SK-N-SH treated with all-trans-retinoic acid at 6 μM for 48 hours (cell line): ENCODE results near the gene SLC51A.

ENCODE experiments used
- ATAC-seq: fragments of 200-7000 bp; cut with Tn5 transposase; 3 replicates; pipeline ENCODE4 v1.9.1; 2020; ENCODE audit warnings: mild to moderate bottlenecking, moderate library complexity
- ARNTL ChIP-seq: fragments of 450-650 bp; formaldehyde crosslinking; IDR thresholded peaks from 2 replicates; pipeline ENCODE4 v1.5.0; 2020; ENCODE audit warnings: low read depth, mild to moderate bottlenecking, moderate library complexity, borderline replicate concordance
- BACH2 ChIP-seq: fragments of 250-450 bp; sonication (Bioruptor Pico); IDR thresholded peaks from 2 replicates; pipeline ENCODE4 v1.9.0; 2021; ENCODE audit warnings: mild to moderate bottlenecking, borderline replicate concordance
- CSDC2 ChIP-seq: fragments of 250-450 bp; sonication (Bioruptor Pico); IDR thresholded peaks from 2 replicates; pipeline ENCODE4 v1.5.0; 2020; ENCODE audit warnings: mild to moderate bottlenecking, moderate library complexity
- ESRRG ChIP-seq: fragments of 250-450 bp; sonication (Bioruptor Pico); IDR thresholded peaks from 2 replicates; pipeline ENCODE4 v1.6.1; 2021; ENCODE audit warnings: mild to moderate bottlenecking
- GLIS3 ChIP-seq: fragments of 250-450 bp; sonication (Bioruptor Pico); IDR thresholded peaks from 2 replicates; pipeline ENCODE4 v1.5.0; 2020; ENCODE audit warnings: mild to moderate bottlenecking, moderate library complexity
- ISL1 ChIP-seq: fragments of 250-450 bp; sonication (Bioruptor Pico); IDR thresholded peaks from 2 replicates; pipeline ENCODE4 v2.1.2; 2022; ENCODE audit warnings: mild to moderate bottlenecking, moderate library complexity
- OSR1 ChIP-seq: fragments of 250-450 bp; sonication (Bioruptor Pico); IDR thresholded peaks from 2 replicates; pipeline ENCODE4 v1.8.0; 2022; ENCODE audit warnings: moderate library complexity, mild to moderate bottlenecking, inconsistent platforms
- PPARA ChIP-seq: fragments of 250-450 bp; sonication (Bioruptor Pico); IDR thresholded peaks from 2 replicates; pipeline ENCODE4 v1.5.0; 2020; ENCODE audit warnings: mild to moderate bottlenecking, borderline replicate concordance
- RARB ChIP-seq: fragments of 250-450 bp; sonication (Bioruptor Pico); IDR thresholded peaks from 2 replicates; pipeline ENCODE4 v1.8.0; 2021; ENCODE audit warnings: mild to moderate bottlenecking, moderate library complexity
- SNAI2 ChIP-seq: fragments of 250-450 bp; sonication (Bioruptor Pico); IDR thresholded peaks from 2 replicates; pipeline ENCODE4 v1.5.0; 2020; ENCODE audit warnings: mild to moderate bottlenecking, moderate library complexity
- TCF4 ChIP-seq: fragments of 250-450 bp; sonication (Bioruptor Pico); IDR thresholded peaks from 2 replicates; pipeline ENCODE4 v1.8.0; 2021; ENCODE audit warnings: mild to moderate bottlenecking, moderate library complexity, borderline replicate concordance
- TOX ChIP-seq: fragments of 250-450 bp; sonication (Bioruptor Pico); IDR thresholded peaks from 2 replicates; pipeline ENCODE4 v1.8.0; 2021; ENCODE audit warnings: mild to moderate bottlenecking, moderate library complexity, borderline replicate concordance
- TSHZ2 ChIP-seq: fragments of 250-450 bp; sonication (Bioruptor Pico); IDR thresholded peaks from 2 replicates; pipeline ENCODE4 v1.5.0; 2020; ENCODE audit warnings: mild to moderate bottlenecking, moderate library complexity
- ZFP3 ChIP-seq: fragments of 250-450 bp; sonication (Bioruptor Pico); IDR thresholded peaks from 2 replicates; pipeline ENCODE4 v1.5.0; 2020; ENCODE audit warnings: mild to moderate bottlenecking, moderate library complexity
- ZFP30 ChIP-seq: fragments of 450-650 bp; formaldehyde crosslinking; IDR thresholded peaks from 2 replicates; pipeline ENCODE4 v1.5.0; 2022; ENCODE audit warnings: mild to moderate bottlenecking, moderate library complexity
- ZNF565 ChIP-seq: fragments of 450-650 bp; formaldehyde crosslinking; conservative IDR thresholded peaks from 2 replicates; pipeline ENCODE4 v1.5.0; 2020; ENCODE audit warnings: low read depth, mild to moderate bottlenecking, moderate library complexity
- ZNF70 ChIP-seq: fragments of 450-650 bp; formaldehyde crosslinking; IDR thresholded peaks from 2 replicates; pipeline ENCODE4 v1.5.0; 2020; ENCODE audit warnings: mild to moderate bottlenecking, moderate library complexity
- ZNF8 ChIP-seq: fragments of 450-650 bp; formaldehyde crosslinking; IDR thresholded peaks from 2 replicates; pipeline ENCODE4 v1.5.0; 2020; ENCODE audit warnings: mild to moderate bottlenecking, moderate library complexity
- TF ChIP-seq, protein P1 (sequence below): fragments of 250-450 bp; sonication (Bioruptor Pico); IDR thresholded peaks from 2 replicates; pipeline ENCODE4 v1.5.1; 2021; ENCODE audit warnings: mild to moderate bottlenecking, moderate library complexity
- TF ChIP-seq, protein P2 (sequence below): fragments of 250-450 bp; sonication (Bioruptor Pico); IDR thresholded peaks from 2 replicates; pipeline ENCODE4 v1.8.0; 2020; ENCODE audit warnings: mild to moderate bottlenecking, moderate library complexity, borderline replicate concordance
- TF ChIP-seq, protein P3 (sequence below): fragments of 250-450 bp; sonication (Bioruptor Pico); IDR thresholded peaks from 2 replicates; pipeline ENCODE4 v1.5.1; 2020; ENCODE audit warnings: low read depth, mild to moderate bottlenecking, moderate library complexity
- TF ChIP-seq, protein P4 (sequence below): fragments of 250-450 bp; sonication (Bioruptor Pico); IDR thresholded peaks from 2 replicates; pipeline ENCODE4 v1.8.0; 2021; ENCODE audit warnings: low read depth, mild to moderate bottlenecking, moderate library complexity, borderline replicate concordance

Gene SLC51A

DNA sequence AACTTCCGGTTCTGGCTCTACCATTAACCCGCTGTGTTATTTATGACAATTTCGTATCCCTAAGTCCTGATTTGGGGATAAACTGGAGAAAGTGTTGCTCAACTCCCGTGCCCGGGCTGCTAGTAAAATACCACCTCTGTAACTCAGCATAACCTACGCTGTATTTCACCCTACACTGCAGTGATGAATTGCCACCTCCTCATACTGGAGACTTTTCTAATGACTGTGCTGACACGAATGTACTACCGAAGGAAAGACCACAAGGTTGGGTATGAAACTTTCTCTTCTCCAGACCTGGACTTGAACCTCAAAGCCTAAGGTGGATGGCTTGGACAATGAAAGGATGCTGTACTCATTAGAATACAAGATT is 16.5 kb downstream of the SLC51A start:
- no peak for ATAC-seq
- no peak for TF ChIP-seq BACH2 (CRISPR knock-in tag)
- TF ChIP-seq, protein P1, sequence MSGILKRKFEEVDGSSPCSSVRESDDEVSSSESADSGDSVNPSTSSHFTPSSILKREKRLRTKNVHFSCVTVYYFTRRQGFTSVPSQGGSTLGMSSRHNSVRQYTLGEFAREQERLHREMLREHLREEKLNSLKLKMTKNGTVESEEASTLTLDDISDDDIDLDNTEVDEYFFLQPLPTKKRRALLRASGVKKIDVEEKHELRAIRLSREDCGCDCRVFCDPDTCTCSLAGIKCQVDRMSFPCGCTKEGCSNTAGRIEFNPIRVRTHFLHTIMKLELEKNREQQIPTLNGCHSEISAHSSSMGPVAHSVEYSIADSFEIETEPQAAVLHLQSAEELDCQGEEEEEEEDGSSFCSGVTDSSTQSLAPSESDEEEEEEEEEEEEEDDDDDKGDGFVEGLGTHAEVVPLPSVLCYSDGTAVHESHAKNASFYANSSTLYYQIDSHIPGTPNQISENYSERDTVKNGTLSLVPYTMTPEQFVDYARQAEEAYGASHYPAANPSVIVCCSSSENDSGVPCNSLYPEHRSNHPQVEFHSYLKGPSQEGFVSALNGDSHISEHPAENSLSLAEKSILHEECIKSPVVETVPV (CRISPR knock-in tag): no peak
- no peak for TF ChIP-seq ZNF8 (CRISPR knock-in tag)
- no peak for TF ChIP-seq ZFP3 (CRISPR knock-in tag)
- TF ChIP-seq ZNF70: no peak
- TF ChIP-seq GLIS3 (CRISPR knock-in tag): no peak
- TF ChIP-seq, protein P2, sequence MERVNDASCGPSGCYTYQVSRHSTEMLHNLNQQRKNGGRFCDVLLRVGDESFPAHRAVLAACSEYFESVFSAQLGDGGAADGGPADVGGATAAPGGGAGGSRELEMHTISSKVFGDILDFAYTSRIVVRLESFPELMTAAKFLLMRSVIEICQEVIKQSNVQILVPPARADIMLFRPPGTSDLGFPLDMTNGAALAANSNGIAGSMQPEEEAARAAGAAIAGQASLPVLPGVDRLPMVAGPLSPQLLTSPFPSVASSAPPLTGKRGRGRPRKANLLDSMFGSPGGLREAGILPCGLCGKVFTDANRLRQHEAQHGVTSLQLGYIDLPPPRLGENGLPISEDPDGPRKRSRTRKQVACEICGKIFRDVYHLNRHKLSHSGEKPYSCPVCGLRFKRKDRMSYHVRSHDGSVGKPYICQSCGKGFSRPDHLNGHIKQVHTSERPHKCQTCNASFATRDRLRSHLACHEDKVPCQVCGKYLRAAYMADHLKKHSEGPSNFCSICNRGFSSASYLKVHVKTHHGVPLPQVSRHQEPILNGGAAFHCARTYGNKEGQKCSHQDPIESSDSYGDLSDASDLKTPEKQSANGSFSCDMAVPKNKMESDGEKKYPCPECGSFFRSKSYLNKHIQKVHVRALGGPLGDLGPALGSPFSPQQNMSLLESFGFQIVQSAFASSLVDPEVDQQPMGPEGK (CRISPR knock-in tag): no peak
- TF ChIP-seq, protein P3, sequence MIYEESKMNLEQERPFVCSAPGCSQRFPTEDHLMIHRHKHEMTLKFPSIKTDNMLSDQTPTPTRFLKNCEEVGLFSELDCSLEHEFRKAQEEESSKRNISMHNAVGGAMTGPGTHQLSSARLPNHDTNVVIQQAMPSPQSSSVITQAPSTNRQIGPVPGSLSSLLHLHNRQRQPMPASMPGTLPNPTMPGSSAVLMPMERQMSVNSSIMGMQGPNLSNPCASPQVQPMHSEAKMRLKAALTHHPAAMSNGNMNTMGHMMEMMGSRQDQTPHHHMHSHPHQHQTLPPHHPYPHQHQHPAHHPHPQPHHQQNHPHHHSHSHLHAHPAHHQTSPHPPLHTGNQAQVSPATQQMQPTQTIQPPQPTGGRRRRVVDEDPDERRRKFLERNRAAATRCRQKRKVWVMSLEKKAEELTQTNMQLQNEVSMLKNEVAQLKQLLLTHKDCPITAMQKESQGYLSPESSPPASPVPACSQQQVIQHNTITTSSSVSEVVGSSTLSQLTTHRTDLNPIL: no peak
- no peak for TF ChIP-seq SNAI2 (CRISPR knock-in tag)
- TF ChIP-seq OSR1: no peak
- no peak for TF ChIP-seq TSHZ2
- no peak for TF ChIP-seq ZFP30 (CRISPR knock-in tag)
- no peak for TF ChIP-seq ARNTL (CRISPR knock-in tag)
- TF ChIP-seq ZNF565 (CRISPR knock-in tag): no peak
- no peak for TF ChIP-seq RARB (CRISPR knock-in tag)
- TF ChIP-seq ISL1 (CRISPR knock-in tag): no peak
- TF ChIP-seq TCF4 (CRISPR knock-in tag): no peak
- TF ChIP-seq PPARA (CRISPR knock-in tag): no peak

DNA sequence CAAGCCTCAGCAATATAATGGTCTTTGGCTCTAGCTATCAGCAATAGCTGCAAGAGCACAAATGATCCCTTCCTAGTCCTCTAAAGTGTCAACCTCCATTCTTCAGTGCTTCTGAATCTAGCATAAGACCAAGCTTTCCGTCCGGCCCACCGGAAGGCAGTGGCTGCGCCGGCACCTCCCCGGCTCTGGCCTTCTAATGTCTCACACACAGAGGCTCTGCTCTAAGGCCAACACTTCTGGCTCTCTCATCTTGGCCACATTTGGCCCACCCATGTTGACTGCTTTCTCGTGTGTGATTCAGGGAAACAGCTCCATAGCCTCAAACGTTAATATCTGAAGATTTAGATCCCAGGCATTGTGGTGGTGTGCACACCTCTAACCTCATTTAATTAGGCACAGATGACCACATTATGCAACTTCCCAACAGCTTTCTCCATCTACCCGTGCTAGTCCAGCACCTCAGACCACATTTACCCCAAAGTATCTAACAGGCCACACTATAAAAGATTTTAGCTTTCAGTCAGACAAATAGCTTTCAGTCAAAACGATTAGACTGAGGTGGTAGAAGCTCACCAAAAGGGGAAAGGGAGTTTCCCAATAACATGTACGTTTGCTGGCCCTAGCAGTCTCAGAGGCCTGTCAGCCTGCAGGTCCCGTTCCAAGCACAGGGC is 19.3 kb downstream of the SLC51A start:
- ATAC-seq: no peak
- TF ChIP-seq, protein P4, sequence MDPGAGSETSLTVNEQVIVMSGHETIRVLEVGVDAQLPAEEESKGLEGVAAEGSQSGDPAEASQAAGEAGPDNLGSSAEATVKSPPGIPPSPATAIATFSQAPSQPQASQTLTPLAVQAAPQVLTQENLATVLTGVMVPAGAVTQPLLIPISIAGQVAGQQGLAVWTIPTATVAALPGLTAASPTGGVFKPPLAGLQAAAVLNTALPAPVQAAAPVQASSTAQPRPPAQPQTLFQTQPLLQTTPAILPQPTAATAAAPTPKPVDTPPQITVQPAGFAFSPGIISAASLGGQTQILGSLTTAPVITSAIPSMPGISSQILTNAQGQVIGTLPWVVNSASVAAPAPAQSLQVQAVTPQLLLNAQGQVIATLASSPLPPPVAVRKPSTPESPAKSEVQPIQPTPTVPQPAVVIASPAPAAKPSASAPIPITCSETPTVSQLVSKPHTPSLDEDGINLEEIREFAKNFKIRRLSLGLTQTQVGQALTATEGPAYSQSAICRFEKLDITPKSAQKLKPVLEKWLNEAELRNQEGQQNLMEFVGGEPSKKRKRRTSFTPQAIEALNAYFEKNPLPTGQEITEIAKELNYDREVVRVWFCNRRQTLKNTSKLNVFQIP (CRISPR knock-in tag): no peak
- TF ChIP-seq TOX (no peak), BACH2 (CRISPR knock-in tag) (no peak), SNAI2 (CRISPR knock-in tag) (no peak), ZFP30 (CRISPR knock-in tag) (no peak), ESRRG (no peak), ZFP3 (CRISPR knock-in tag) (no peak), CSDC2 (CRISPR knock-in tag) (no peak)
- TF ChIP-seq, all 23 proteins: peak for 0

GRCh38 chr3:196236223-196236622 is 19.9 kb downstream of the SLC51A start:
- no peak for ATAC-seq
- TF ChIP-seq SNAI2 (CRISPR knock-in tag) (no peak), PPARA (CRISPR knock-in tag) (no peak), BACH2 (CRISPR knock-in tag) (no peak), ARNTL (CRISPR knock-in tag) (no peak)
- TF ChIP-seq, protein P4 (CRISPR knock-in tag): no peak
- TF ChIP-seq, all 23 proteins: peak for 0
